Mesothelial cell of epicardium (in vitro differentiated cells): ENCODE data around the gene RNGTT. TPM values are rescaled to one million over a fixed set of nuclear protein-coding genes. Genes with fewer than 3 reads are reported as not detected.

ENCODE experiments used
- DNase-seq, 2 experiments: peaks; one replicate each; pipeline ENCODE4 v3.0.0; 2021; ENCODE audit warnings: low spot score in 2 of 2; ENCODE audit not compliant: unreplicated experiment in 2 of 2
- H3K27ac Mint-ChIP-seq: 2 replicates; pipeline ENCODE4 v1.8.0; 2021; ENCODE audit warnings: mixed read lengths
- H3K27me3 Mint-ChIP-seq: 2 replicates; pipeline ENCODE4 v1.8.0; 2021; ENCODE audit warnings: low read depth, mixed read lengths
- H3K36me3 Mint-ChIP-seq: 2 replicates; pipeline ENCODE4 v1.8.0; 2021; ENCODE audit warnings: mixed read lengths
- H3K4me1 Mint-ChIP-seq: 2 replicates; pipeline ENCODE4 v1.8.0; 2021; ENCODE audit warnings: mixed read lengths
- H3K4me3 Mint-ChIP-seq: 2 replicates; pipeline ENCODE4 v1.8.0; 2021; ENCODE audit warnings: mild to moderate bottlenecking, moderate library complexity, mixed read lengths
- H3K9me3 Mint-ChIP-seq: 2 replicates; pipeline ENCODE4 v1.8.0; 2021; ENCODE audit warnings: mixed read lengths
- total RNA-seq: library from RNA; stranded (reverse); gene quantifications from 3 replicates; pipeline ENCODE4 v1.2.1, GENCODE V29; 2021
- TF ChIP-seq, protein P1 (sequence below): fragments of 200-600 bp; sonication (generic); IDR thresholded peaks from one replicate; pipeline ENCODE4 v1.5.0; 2021; ENCODE audit warnings: antibody characterized with exemption; ENCODE audit not compliant: unreplicated experiment

The RNGTT gene
- total RNA-seq, 1 donor from 2014 or later = 16.5 TPM

DNA sequence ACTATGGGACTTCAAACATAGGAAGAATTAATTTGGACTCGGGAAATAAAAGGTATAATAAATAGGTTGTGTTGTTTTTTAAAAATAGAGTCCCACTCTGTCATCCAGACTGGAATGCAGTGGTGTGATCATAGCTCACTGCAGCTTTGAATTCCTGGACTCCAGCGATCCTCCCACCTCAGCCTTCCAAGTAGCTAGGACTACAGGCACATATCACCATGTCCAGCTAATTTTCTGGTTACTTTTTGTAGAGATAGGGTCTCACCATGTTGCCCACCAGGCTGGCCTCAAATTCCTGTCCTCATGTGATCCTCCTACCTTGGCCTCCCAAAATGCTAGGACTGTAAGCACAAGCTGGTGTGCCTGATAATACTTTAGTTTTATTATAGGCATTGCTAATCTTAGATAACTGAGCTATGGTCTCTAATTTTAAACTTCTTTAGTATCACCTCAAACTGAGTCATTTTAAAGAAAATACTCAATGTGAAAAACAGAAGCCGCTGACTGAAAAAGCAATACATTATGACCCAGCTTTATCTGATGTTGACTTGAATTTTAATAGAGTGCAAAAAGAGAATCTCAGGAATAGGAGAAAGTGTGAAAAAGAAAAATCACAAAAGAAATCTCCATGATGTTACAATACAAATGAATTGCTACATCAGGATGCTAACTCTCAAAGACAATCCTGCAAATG lies 251.0 kb downstream of the RNGTT start:
- TF ChIP-seq, protein P1, sequence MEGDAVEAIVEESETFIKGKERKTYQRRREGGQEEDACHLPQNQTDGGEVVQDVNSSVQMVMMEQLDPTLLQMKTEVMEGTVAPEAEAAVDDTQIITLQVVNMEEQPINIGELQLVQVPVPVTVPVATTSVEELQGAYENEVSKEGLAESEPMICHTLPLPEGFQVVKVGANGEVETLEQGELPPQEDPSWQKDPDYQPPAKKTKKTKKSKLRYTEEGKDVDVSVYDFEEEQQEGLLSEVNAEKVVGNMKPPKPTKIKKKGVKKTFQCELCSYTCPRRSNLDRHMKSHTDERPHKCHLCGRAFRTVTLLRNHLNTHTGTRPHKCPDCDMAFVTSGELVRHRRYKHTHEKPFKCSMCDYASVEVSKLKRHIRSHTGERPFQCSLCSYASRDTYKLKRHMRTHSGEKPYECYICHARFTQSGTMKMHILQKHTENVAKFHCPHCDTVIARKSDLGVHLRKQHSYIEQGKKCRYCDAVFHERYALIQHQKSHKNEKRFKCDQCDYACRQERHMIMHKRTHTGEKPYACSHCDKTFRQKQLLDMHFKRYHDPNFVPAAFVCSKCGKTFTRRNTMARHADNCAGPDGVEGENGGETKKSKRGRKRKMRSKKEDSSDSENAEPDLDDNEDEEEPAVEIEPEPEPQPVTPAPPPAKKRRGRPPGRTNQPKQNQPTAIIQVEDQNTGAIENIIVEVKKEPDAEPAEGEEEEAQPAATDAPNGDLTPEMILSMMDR = no peak
- Mint-ChIP-seq H3K27me3 (no peaks in the 10 kb centered on the region), H3K9me3 (peaks cover 6% of the 10 kb centered on the region), H3K4me3 (no peak overlapping the region), H3K4me1 (no peaks in the 10 kb centered on the region), H3K36me3 (peaks cover 16% of the 10 kb centered on the region), H3K27ac (no peak overlapping the region)
- no peak for DNase-seq

DNA sequence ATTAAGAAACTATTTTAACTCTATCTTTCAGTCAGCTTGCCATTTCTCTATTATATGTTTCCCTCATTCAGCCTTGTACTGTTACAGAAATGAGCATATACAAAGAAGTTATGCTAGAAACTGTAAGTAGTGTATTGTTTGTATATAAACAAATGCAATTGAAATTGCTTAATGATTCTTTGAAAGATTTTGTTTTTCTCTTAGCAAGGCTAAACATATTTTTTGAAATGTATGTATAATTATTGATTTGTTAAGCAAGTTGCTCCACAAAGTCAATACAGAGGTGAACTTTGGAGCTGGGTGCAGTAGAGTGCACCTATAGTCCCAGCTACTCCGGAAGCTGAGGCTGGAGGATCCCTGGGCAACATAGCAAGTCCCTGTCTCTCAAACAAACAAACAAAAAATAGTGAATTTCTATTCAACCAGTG lies 253.6 kb downstream of the RNGTT start:
- Mint-ChIP-seq H3K4me3 (no peak overlapping the region), H3K9me3 (peaks cover 6% of the 10 kb centered on the region), H3K27me3 (no peaks in the 10 kb centered on the region), H3K36me3 (peaks cover 6% of the 10 kb centered on the region), H3K27ac (no peak overlapping the region), H3K4me1 (no peaks in the 10 kb centered on the region)
- TF ChIP-seq, protein P1 = no peak
- DNase-seq = no peak

DNA sequence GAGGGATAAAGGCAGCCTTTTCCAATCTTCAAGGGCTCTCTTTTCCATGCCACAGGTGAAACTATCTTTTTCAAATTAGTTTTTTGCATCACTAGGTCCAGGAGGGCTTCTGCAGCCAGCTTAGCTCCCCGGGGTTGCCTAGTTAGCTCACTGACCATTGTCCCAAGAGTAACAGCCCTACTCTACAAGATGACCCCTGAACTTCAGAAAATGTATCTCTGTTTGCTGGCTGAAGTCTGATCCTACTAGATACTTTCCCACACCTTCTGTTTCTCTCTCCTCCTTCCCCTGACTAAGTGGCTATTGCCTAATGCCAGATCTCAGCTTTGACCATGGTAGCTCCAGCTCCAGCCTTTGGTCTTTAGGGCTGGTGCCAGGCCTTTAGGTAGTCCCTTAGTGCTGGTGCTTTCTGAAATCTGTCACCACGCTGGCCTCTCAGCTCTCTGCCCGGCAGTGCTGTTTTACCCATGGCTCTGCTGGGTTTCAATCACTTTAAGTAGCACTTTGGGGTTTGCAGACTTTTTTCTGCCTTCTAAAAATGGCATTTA lies 255.1 kb downstream of the RNGTT start:
- TF ChIP-seq, protein P1 = no peak
- H3K27ac Mint-ChIP-seq = no peak overlapping the region
- no peaks in the 10 kb centered on the region for H3K27me3 Mint-ChIP-seq
- no peak for DNase-seq
- peaks cover 6% of the 10 kb centered on the region for H3K36me3 Mint-ChIP-seq
- H3K4me1 Mint-ChIP-seq = peaks cover 2% of the 10 kb centered on the region
- H3K4me3 Mint-ChIP-seq = no peak overlapping the region
- peaks cover 7% of the 10 kb centered on the region for H3K9me3 Mint-ChIP-seq

DNA sequence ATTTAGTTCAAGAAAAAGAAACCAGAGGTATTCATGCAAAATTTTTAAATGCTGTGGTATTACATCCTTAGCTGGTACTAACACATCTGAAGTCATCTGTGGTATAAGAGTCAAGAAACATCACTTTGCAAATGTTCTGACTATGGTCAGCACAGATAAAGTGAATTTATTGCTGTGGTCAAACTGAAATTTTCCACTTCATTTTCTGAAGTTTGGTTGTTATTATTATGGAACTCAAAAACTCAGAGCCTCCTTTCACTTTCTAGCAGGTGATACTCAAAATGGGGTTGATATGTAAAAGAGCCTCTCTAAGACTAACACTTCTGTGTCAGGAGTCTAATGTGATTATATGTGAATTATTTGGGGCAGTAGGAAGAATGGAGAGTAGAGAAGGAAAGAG lies 257.8 kb downstream of the RNGTT start:
- peaks cover 8% of the 10 kb centered on the region for H3K36me3 Mint-ChIP-seq
- H3K4me1 Mint-ChIP-seq = peaks cover 2% of the 10 kb centered on the region
- H3K4me3 Mint-ChIP-seq = no peak overlapping the region
- TF ChIP-seq, protein P1 = no peak
- no peaks in the 10 kb centered on the region for H3K27me3 Mint-ChIP-seq
- no peak overlapping the region for H3K27ac Mint-ChIP-seq
- H3K9me3 Mint-ChIP-seq = peaks cover 14% of the 10 kb centered on the region
- no peak for DNase-seq

DNA sequence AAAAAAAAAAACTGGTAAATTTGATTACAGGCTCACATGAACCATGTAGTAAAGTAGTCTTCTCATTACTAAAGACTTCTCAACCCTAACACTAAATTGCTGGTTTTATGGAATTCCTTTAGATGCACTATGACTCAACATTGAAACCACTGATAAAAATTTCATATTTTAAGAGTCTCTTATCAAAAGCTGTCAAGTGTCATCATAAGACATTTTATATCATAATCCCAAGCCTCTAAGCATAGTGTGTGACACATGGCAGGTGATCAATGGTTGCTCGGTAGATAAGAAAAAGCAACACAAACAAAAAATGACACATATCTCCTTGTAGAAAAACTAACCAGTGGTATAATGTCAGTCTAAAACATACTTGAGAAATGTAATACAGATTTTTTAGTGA lies 258.4 kb downstream of the RNGTT start:
- no peak overlapping the region for H3K27ac Mint-ChIP-seq
- no peak overlapping the region for H3K4me3 Mint-ChIP-seq

More for the DNA sequence above, 258.4 kb downstream of the RNGTT start:
- TF ChIP-seq, protein P1 = no peak
- Mint-ChIP-seq H3K9me3 (peaks cover 14% of the 10 kb centered on the region), H3K27me3 (no peaks in the 10 kb centered on the region), H3K36me3 (peaks cover 8% of the 10 kb centered on the region), H3K4me1 (peaks cover 2% of the 10 kb centered on the region)
- DNase-seq = no peak
